GM13977 (cell line): Measurements from ENCODE around the gene CRMP1.

Experiments used
- DNase-seq: peaks from one replicate; pipeline ENCODE4 v3.0.0; 2012; ENCODE audit warnings: low spot score
- in situ Hi-C: fragments of 300-500 bp; cut with MboI; formaldehyde crosslinking; loops from one replicate; pipeline ENCODE4 v1.12.0; 2022; ENCODE audit warnings: low sequenced_read_pairs, low pct_unique_long_range_greater_than_20kb, mixed read lengths, inconsistent platforms; ENCODE audit not compliant: unreplicated experiment
- TF ChIP-seq, protein P1 (sequence below): IDR thresholded peaks from 2 replicates; pipeline ENCODE4 v1.5.1; 2012; ENCODE audit warnings: mild to moderate bottlenecking, control low read depth; ENCODE audit not compliant: insufficient read depth; ENCODE audit errors: extremely low read depth, missing control alignments

CRMP1 gene

DNA sequence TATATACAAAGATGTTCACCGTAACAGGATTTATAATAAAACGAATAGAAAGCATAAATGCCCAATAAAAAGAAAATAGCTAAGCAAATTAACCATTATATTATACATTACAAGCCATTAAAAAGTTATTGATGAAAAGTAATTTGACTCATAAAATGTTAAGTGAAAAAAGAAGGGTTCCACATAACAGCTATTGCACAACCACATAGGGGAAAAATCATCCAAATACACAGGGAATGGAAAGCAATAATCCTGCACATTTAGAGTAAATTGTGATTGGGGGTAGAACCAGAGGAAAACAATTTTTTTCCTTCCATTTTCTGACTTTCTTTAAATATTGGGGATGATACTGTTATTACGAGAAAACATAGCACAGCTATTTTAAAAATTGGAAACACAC lies 38.0 kb downstream of the CRMP1 start:
- in situ Hi-C loops = no loop called here
- DNase-seq = no peak
- TF ChIP-seq, protein P1, sequence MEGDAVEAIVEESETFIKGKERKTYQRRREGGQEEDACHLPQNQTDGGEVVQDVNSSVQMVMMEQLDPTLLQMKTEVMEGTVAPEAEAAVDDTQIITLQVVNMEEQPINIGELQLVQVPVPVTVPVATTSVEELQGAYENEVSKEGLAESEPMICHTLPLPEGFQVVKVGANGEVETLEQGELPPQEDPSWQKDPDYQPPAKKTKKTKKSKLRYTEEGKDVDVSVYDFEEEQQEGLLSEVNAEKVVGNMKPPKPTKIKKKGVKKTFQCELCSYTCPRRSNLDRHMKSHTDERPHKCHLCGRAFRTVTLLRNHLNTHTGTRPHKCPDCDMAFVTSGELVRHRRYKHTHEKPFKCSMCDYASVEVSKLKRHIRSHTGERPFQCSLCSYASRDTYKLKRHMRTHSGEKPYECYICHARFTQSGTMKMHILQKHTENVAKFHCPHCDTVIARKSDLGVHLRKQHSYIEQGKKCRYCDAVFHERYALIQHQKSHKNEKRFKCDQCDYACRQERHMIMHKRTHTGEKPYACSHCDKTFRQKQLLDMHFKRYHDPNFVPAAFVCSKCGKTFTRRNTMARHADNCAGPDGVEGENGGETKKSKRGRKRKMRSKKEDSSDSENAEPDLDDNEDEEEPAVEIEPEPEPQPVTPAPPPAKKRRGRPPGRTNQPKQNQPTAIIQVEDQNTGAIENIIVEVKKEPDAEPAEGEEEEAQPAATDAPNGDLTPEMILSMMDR = no peak

DNA sequence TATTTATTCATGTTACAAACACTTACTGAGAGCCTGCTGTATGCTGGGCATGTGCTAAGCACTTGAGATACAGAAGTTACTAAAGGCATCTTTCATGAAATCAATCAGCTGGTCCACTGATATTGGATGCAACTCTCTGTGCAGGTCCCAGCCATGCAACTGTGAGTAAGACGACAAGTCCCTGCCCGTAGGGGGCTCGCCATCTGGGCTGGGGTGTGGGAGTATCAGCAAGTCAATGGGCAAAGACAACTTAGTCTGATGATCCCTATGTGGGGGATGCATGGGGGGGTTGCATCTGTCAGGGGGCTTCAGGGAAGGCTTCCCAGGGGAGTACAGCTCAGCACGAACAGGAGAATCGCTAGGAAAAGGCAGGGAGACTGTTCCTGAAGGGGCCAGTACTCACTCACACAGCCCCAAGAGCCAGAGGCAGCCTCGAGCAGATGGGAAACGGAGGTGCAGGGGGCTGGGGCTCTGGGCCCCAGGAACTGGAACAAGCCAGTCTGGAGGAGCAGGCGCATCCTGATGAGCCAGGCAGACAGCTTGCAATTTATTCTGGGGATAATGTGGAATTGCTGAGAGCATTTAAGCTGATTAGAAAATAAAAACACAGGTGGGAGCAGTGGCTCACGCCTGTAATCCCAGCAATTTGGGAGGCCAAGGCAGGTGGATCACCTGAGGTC lies 40.2 kb downstream of the CRMP1 start:
- TF ChIP-seq, protein P1 = no peak
- DNase-seq = no peak
- in situ Hi-C loops = no loop called here

DNA sequence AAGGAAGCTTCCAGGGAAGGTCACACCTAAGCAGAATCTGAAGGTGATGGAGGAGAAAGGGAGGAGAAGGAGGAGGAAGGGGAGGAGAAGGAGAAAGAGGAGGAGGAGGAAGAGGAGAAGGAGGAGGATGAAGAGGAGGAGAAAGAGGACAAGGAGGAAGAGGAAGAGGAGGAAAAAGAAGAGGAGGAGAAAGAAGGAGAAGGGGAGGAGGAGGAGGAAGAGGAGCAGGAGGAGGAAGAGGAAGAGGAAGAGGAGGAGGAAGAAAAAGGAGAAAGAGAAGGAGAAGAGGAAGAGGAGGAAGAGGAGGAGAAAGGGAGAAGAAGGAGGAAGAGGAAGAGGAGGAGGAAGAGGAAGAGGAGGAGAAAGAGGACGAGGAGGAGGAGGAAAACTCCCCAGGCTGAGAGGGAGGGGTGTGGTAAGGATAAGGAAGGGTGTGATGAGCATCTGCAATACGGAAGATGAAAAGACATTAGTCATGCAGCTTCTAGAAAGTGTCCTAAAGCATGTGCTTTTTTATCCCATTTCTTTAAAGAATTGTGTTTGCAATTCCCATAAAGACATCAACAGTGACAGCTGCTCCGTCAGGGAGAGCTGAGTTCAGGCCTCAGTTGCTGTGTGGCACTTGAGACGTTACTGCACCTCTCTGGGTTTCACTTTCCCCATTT lies 41.1 kb downstream of the CRMP1 start:
- TF ChIP-seq, protein P1 = no peak
- in situ Hi-C loops = no loop called here
- no peak for DNase-seq

DNA sequence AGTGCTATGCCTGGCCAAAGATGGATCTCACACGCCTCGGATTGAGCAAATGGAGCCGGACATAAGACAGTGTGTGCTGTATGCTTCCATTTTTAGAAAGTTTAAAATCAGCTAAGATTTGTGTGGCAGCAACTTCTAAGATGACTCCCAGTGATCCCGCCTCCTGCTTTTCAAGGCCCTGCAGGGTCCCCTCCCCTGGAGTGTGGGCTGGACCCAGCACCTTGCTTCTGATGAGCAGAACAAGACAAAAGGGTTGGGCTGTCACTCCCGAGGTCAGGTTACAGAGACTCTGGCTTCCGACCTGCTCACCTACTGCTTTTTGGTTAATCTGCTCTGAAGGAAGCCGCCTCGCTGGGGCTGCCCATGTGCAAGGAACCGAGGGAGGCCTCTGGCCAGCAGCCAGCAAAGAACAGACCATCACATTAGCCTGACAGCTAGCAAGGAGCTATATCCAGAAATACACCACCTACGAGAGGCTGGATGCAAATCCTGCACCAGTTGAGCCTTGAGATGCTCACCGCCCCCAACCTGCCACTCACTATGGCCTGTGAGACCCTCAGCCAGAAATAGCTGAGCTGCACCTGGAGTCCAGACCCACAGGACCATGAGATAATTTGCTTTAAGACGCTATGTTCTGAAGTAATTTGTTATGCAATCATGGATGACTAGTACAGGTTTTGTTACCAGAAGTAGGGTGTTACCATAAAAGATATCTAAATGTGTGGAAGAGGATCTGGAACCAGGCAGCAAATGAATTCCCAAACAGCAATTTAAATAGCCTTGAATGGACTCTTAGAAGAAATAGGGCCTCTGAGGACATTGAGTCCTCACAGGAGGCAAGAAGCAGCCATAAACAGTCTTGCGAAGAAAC lies 47.6 kb downstream of the CRMP1 start:
- DNase-seq = no peak
- TF ChIP-seq, protein P1 = no peak
- in situ Hi-C loops = no loop called here

DNA sequence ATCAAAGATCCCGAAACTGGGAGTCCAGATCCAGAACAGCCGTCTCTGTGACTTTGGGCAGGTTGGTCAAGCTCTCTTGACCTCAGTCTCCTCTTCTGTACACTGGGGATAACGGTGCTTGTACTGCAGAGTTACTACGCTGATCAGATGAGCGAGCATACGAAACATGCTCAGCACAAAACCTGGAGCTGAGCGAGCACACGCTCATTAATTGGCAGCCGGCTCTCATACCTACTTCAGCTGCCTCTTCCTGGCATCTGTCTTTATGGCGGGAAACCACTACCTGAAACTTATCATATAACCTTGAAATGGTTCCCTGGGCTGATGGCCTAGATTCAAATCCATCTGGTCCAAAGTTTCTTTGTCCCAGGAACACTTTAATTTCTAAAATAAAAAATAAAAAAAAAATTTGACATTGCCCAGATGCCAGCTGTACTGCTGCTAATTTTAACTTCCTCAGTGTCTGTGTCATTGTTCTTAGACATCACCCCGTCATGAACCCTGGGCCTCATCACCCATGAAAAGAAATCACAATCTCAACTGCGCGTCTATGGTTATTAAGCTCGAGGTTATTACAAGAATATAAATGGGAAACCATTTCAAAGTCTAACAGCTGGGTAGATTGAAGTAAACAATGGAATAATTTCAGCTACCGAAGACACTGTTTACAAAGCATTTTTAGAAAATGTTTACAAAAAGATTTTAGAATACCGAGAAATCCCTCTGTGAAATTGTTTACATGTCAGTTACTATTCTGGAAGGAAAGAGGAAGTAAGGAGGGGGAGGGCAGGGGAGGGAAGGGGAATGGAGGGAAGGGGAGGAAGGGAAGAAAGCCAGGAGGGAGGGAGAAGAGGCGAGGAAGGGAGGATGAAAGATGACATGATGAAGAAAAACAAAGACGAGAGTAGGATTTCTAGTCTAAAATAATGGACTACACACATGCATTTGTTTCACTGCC lies 49.0 kb downstream of the CRMP1 start:
- DNase-seq = no peak
- TF ChIP-seq, protein P1 = no peak
- in situ Hi-C loops = no loop called here

DNA sequence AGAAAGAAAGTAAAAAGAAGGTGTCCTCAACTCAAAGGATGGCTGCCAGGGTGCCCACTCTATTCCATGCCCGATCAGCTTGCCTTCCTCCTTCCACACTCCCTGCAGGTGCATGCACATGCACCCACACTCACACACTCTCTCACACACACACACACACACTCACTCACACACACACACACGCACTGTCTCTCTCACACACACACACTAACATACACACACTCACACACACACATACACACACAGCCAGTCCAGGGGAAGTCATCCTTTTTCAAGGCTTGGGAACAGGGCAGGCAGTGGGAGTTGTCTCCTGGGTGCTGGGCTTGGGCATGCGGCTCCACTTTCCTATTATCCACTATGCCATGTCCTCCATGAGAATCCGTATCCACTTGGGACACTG lies 50.4 kb downstream of the CRMP1 start:
- TF ChIP-seq, protein P1 = no peak
- DNase-seq = no peak
- in situ Hi-C loops = no loop called here
